ENCODE measurements around the gene ATP6V0D1.
A peak's percentile ranks its signal among the peaks of the same experiment; 100 is the strongest.

The ATP6V0D1 gene

GRCh38 chr16:67438824-67439393, 42.0 kb downstream of the ATP6V0D1 start:
- Mint-ChIP-seq H3K27ac (no peak overlapping the region), H3K4me3 (no peak overlapping the region), H3K4me1 (peaks cover 45 to 48% of the 10 kb centered on the region in 2 donors), H3K27me3 (no peaks in the 10 kb centered on the region), H3K9me3 (no peaks in the 10 kb centered on the region), H3K36me3 (peaks cover 46 to 61% of the 10 kb centered on the region in 2 donors)
- no peak for DNase-seq
- no peak for ATAC-seq (replicated peaks)

GRCh38 chr16:67438098-67438791, 42.7 kb downstream of the ATP6V0D1 start:
- no peak overlapping the region for H3K4me3 Mint-ChIP-seq
- no peak for DNase-seq
- no peaks in the 10 kb centered on the region for H3K9me3 Mint-ChIP-seq
- H3K36me3 Mint-ChIP-seq, result peaks cover 46 to 63% of the 10 kb centered on the region in 2 donors
- no peak for ATAC-seq (replicated peaks)
- peaks cover 46 to 52% of the 10 kb centered on the region in 2 donors for H3K4me1 Mint-ChIP-seq
- H3K27me3 Mint-ChIP-seq, result peaks cover 0 to 1% of the 10 kb centered on the region in 2 donors
- H3K27ac Mint-ChIP-seq, result peak overlapping the region; percentile 89

DNA sequence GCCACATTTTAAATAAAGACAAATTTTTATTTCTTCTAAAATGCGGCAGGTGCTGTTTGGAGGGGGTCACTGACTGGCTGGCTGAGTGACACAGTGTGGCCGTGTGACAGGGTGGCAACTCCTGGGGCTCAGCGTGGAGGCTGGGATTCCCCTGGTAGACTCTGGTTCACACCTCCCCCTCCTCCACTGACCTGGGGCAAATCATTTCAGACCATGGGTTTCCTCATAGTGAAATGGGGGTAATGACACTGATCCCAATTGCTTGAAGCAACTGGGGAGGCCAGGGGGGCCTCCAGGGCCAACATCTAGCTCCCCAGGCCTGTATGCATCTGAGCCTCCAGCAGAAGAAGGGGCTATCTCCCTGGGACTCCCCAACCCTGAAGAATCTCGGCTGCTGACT, 43.4 kb downstream of the ATP6V0D1 start:
- H3K9me3 Mint-ChIP-seq, result no peaks in the 10 kb centered on the region
- H3K4me3 Mint-ChIP-seq, result peak overlapping the region in 1 of 2 donors; percentile 3
- peaks cover 47 to 67% of the 10 kb centered on the region in 2 donors for H3K36me3 Mint-ChIP-seq
- DNase-seq, result no peak
- H3K27me3 Mint-ChIP-seq, result peaks cover 1 to 5% of the 10 kb centered on the region in 2 donors
- H3K27ac Mint-ChIP-seq, result peak overlapping the region; percentile 68
- ATAC-seq (replicated peaks), result peak in 1 of 2 donors; percentile 21
- peaks cover 52 to 59% of the 10 kb centered on the region in 2 donors for H3K4me1 Mint-ChIP-seq

- peaks cover 52 to 67% of the 10 kb centered on the region in 2 donors for H3K4me1 Mint-ChIP-seq
- H3K4me3 Mint-ChIP-seq, result no peak overlapping the region
- peak overlapping the region; percentile 76 for H3K27ac Mint-ChIP-seq
- peaks cover 6 to 10% of the 10 kb centered on the region in 2 donors for H3K27me3 Mint-ChIP-seq
- H3K36me3 Mint-ChIP-seq, result peaks cover 43 to 65% of the 10 kb centered on the region in 2 donors
- DNase-seq (no peak), ATAC-seq (replicated peaks) (no peak)
- H3K9me3 Mint-ChIP-seq, result no peaks in the 10 kb centered on the region
Measured at GRCh38 chr16:67436640-67437193, 44.2 kb downstream of the ATP6V0D1 start.

DNA sequence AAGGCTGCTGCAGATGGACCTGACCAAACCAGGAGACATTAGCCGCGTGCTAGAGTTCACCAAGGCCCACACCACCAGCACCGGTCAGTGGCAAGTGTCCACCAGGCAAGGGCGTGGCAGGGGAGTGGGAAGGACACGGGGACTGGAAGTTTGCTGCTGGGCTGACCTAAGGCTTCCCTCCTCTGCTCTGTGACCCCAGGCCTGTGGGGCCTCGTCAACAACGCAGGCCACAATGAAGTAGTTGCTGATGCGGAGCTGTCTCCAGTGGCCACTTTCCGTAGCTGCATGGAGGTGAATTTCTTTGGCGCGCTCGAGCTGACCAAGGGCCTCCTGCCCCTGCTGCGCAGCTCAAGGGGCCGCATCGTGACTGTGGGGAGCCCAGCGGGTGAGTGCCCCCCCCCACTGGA, 45.2 kb downstream of the ATP6V0D1 start:
- H3K36me3 Mint-ChIP-seq, result peaks cover 41 to 62% of the 10 kb centered on the region in 2 donors
- no peak overlapping the region for H3K4me3 Mint-ChIP-seq
- no peak for DNase-seq
- peaks cover 53 to 72% of the 10 kb centered on the region in 2 donors for H3K4me1 Mint-ChIP-seq
- peaks cover 6 to 10% of the 10 kb centered on the region in 2 donors for H3K27me3 Mint-ChIP-seq
- no peak for ATAC-seq (replicated peaks)
- H3K9me3 Mint-ChIP-seq, result no peaks in the 10 kb centered on the region
- H3K27ac Mint-ChIP-seq, result peak overlapping the region; percentile 25

- H3K36me3 Mint-ChIP-seq, result peaks cover 27 to 41% of the 10 kb centered on the region in 2 donors
- H3K27ac Mint-ChIP-seq, result peak overlapping the region; percentile 1
- no peak for DNase-seq
- H3K27me3 Mint-ChIP-seq, result peaks cover 25% of the 10 kb centered on the region in 2 donors
- no peak overlapping the region for H3K4me3 Mint-ChIP-seq
- no peaks in the 10 kb centered on the region for H3K9me3 Mint-ChIP-seq
- no peak for ATAC-seq (replicated peaks)
- H3K4me1 Mint-ChIP-seq, result peaks cover 52 to 71% of the 10 kb centered on the region in 2 donors
Measured at GRCh38 chr16:67433131-67433719, 47.7 kb downstream of the ATP6V0D1 start.

GRCh38 chr16:67432506-67432890, 48.5 kb downstream of the ATP6V0D1 start:
- DNase-seq, result no peak
- Mint-ChIP-seq H3K9me3 (no peaks in the 10 kb centered on the region), H3K27ac (no peak overlapping the region), H3K36me3 (peaks cover 20 to 34% of the 10 kb centered on the region in 2 donors), H3K4me1 (peaks cover 47 to 64% of the 10 kb centered on the region in 2 donors), H3K27me3 (peaks cover 25% of the 10 kb centered on the region in 2 donors), H3K4me3 (no peak overlapping the region)
- ATAC-seq (replicated peaks), result no peak

GRCh38 chr16:67431775-67432505, 49.0 kb downstream of the ATP6V0D1 start:
- peaks cover 42 to 59% of the 10 kb centered on the region in 2 donors for H3K4me1 Mint-ChIP-seq

DNA sequence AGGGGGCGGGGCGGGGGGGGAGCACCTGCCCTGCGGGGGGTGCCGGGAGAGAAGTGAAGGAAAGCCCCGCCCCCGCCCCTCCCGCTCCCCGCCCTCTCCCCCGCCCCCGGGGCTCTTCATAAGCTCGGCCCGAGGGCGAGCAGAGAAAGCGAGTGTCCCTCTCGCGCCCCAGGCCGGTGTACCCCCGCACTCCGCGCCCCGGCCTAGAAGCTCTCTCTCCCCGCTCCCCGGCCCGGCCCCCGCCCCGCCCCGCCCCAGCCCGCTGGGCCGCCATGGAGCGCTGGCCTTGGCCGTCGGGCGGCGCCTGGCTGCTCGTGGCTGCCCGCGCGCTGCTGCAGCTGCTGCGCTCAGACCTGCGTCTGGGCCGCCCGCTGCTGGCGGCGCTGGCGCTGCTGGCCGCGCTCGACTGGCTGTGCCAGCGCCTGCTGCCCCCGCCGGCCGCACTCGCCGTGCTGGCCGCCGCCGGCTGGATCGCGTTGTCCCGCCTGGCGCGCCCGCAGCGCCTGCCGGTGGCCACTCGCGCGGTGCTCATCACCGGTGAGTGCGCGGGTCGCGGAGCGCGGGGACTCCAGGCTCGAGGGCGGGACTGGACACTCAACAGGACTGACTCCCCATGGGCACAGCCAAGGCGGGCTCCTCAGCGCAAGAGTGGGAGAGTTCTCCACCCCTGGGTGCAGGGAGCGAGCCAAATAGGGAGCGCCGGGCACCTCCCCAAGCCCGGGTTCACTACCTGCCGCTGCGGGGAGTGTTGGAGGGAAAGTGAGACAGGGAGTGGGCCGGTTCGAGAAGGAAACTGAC, 49.8 kb downstream of the ATP6V0D1 start, which contains the start of gene HSD11B2:
Gene HSD11B2 (plus strand): TSS at position 145 of the 798 bp plus-strand sequence. CDS start 128 bp downstream, at position 273.
- Mint-ChIP-seq H3K36me3 (peaks cover 9 to 21% of the 10 kb centered on the region in 2 donors), H3K4me1 (peaks cover 35 to 53% of the 10 kb centered on the region in 2 donors), H3K27me3 (peaks cover 35 to 36% of the 10 kb centered on the region in 2 donors), H3K4me3 (peak within 1 kb of the TSS; percentile 84 to 85), H3K27ac (no peak within 1 kb of the TSS), H3K9me3 (no peaks in the 10 kb centered on the region)
- ATAC-seq (replicated peaks) (peak; percentile 30 to 38), DNase-seq (no peak)

More at GRCh38 chr16:67431775-67432505, 49.0 kb downstream of the ATP6V0D1 start:
- ATAC-seq (replicated peaks) (no peak), DNase-seq (no peak)
- Mint-ChIP-seq H3K27ac (no peak overlapping the region), H3K9me3 (no peaks in the 10 kb centered on the region), H3K4me3 (peak overlapping the region in 1 of 2 donors; percentile 26), H3K36me3 (peaks cover 15 to 28% of the 10 kb centered on the region in 2 donors), H3K27me3 (peaks cover 30 to 31% of the 10 kb centered on the region in 2 donors)

- DNase-seq (no peak), ATAC-seq (replicated peaks) (peak; percentile 12 to 14)
- Mint-ChIP-seq H3K27ac (no peak overlapping the region), H3K27me3 (peaks cover 35 to 36% of the 10 kb centered on the region in 2 donors), H3K4me3 (peak overlapping the region; percentile 84 to 85), H3K36me3 (peaks cover 9 to 17% of the 10 kb centered on the region in 2 donors), H3K9me3 (no peaks in the 10 kb centered on the region), H3K4me1 (peaks cover 32 to 46% of the 10 kb centered on the region in 2 donors)
Measured at GRCh38 chr16:67430504-67430976, 50.4 kb downstream of the ATP6V0D1 start.

- DNase-seq, result no peak
- Mint-ChIP-seq H3K36me3 (peaks cover 9 to 16% of the 10 kb centered on the region in 2 donors), H3K27ac (no peak overlapping the region), H3K9me3 (no peaks in the 10 kb centered on the region), H3K27me3 (peaks cover 38 to 42% of the 10 kb centered on the region in 2 donors), H3K4me1 (peaks cover 27 to 41% of the 10 kb centered on the region in 2 donors), H3K4me3 (peak overlapping the region; percentile 84 to 85)
- no peak for ATAC-seq (replicated peaks)
Measured at GRCh38 chr16:67429799-67430503, 51.0 kb downstream of the ATP6V0D1 start.

DNA sequence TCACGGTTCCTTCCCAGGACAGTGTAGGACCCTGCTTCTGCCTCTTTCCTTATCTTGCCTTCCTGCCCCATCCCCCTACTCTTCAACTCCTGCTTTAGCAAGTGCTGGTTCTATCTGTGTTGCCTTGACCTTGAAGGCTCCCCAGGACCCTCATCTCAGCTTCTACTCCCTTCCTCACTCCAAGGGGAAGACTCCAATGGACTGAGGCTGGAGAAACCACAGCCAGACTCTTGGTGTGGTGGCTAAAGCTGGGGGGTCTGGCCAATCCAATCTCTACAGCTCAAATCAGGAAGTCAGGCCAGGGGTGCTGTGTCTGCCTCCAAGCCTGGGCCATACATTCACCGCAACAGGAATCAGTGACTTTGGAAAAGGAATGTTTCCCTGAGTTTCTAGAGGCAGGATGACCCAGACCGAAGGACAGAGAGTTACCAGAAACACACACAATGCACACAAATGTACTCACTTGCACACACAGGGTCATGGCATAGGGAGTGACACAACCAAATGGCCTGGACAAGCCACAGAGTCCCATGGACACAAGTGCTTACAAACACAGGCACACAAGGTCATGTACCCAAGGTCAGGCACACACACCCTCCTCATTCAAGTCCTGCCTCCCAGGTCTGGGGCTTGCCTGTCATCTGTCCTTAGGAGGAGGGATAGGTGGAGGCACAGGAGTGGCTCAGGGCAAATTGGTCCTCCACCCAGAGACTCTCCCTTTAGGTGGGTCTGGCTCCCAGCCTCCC, 51.7 kb downstream of the ATP6V0D1 start:
- H3K4me3 Mint-ChIP-seq, result peak overlapping the region; percentile 54 to 55
- ATAC-seq (replicated peaks), result no peak
- H3K36me3 Mint-ChIP-seq, result peaks cover 7 to 15% of the 10 kb centered on the region in 2 donors
- peaks cover 42 to 47% of the 10 kb centered on the region in 2 donors for H3K27me3 Mint-ChIP-seq
- peaks cover 23 to 33% of the 10 kb centered on the region in 2 donors for H3K4me1 Mint-ChIP-seq
- H3K27ac Mint-ChIP-seq, result no peak overlapping the region
- H3K9me3 Mint-ChIP-seq, result no peaks in the 10 kb centered on the region
- no peak for DNase-seq
